Measurements from ENCODE around the gene FGFR2.

- TF ChIP-seq, protein P1, sequence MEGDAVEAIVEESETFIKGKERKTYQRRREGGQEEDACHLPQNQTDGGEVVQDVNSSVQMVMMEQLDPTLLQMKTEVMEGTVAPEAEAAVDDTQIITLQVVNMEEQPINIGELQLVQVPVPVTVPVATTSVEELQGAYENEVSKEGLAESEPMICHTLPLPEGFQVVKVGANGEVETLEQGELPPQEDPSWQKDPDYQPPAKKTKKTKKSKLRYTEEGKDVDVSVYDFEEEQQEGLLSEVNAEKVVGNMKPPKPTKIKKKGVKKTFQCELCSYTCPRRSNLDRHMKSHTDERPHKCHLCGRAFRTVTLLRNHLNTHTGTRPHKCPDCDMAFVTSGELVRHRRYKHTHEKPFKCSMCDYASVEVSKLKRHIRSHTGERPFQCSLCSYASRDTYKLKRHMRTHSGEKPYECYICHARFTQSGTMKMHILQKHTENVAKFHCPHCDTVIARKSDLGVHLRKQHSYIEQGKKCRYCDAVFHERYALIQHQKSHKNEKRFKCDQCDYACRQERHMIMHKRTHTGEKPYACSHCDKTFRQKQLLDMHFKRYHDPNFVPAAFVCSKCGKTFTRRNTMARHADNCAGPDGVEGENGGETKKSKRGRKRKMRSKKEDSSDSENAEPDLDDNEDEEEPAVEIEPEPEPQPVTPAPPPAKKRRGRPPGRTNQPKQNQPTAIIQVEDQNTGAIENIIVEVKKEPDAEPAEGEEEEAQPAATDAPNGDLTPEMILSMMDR (IDR thresholded peaks at IDR 0.05; ENCODE audit: poor library complexity, severe bottlenecking), result no peak
- TF ChIP-seq SMC3 (conservative IDR thresholded peaks at IDR 0.05; ENCODE audit: poor library complexity), result no peak
- TF ChIP-seq POLR2AphosphoS5 (IDR thresholded peaks at IDR 0.05), result no peak
- TF ChIP-seq, protein P2, sequence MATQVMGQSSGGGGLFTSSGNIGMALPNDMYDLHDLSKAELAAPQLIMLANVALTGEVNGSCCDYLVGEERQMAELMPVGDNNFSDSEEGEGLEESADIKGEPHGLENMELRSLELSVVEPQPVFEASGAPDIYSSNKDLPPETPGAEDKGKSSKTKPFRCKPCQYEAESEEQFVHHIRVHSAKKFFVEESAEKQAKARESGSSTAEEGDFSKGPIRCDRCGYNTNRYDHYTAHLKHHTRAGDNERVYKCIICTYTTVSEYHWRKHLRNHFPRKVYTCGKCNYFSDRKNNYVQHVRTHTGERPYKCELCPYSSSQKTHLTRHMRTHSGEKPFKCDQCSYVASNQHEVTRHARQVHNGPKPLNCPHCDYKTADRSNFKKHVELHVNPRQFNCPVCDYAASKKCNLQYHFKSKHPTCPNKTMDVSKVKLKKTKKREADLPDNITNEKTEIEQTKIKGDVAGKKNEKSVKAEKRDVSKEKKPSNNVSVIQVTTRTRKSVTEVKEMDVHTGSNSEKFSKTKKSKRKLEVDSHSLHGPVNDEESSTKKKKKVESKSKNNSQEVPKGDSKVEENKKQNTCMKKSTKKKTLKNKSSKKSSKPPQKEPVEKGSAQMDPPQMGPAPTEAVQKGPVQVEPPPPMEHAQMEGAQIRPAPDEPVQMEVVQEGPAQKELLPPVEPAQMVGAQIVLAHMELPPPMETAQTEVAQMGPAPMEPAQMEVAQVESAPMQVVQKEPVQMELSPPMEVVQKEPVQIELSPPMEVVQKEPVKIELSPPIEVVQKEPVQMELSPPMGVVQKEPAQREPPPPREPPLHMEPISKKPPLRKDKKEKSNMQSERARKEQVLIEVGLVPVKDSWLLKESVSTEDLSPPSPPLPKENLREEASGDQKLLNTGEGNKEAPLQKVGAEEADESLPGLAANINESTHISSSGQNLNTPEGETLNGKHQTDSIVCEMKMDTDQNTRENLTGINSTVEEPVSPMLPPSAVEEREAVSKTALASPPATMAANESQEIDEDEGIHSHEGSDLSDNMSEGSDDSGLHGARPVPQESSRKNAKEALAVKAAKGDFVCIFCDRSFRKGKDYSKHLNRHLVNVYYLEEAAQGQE (IDR thresholded peaks at IDR 0.05; ENCODE audit: borderline replicate concordance), result no peak
- no peak for TF ChIP-seq TAF1 (IDR thresholded peaks at IDR 0.05; ENCODE audit: low read depth)
- TF ChIP-seq EP300 (conservative IDR thresholded peaks at IDR 0.05; ENCODE audit: poor library complexity, severe bottlenecking), result no peak
- no peak for TF ChIP-seq EZH2 (IDR thresholded peaks at IDR 0.05; ENCODE audit: borderline replicate concordance, insufficient read depth, low read length, poor library complexity, severe bottlenecking)
- no peak for TF ChIP-seq MXI1 (conservative IDR thresholded peaks at IDR 0.05; ENCODE audit: poor library complexity, severe bottlenecking)
These were observed 78.2 kb downstream of the FGFR2 start for GRCh38 chr10:121519901-121520493.
